ENCODE data around the gene MRPL51. TPM values are rescaled to one million over a fixed set of nuclear protein-coding genes. Genes with fewer than 3 reads are reported as not detected.

The MRPL51 gene
- total and polyA plus RNA-seq, 7 experiments from 2014 or later = 22.5 to 220 (median 82.0) TPM

GRCh38 chr12:6528539-6529235, 35.6 kb upstream of the MRPL51 start:
- ATAC-seq (no peak), DNase-seq (no peak)
- Mint-ChIP-seq H3K36me3 (peaks cover 16 to 48% (median 16%) of the 10 kb centered on the region in 5 donors), H3K4me3 (peak overlapping the region in 1 of 10 donors; percentile 56), H3K4me1 (peaks cover 12 to 32% (median 17%) of the 10 kb centered on the region in 7 donors), H3K27me3 (peaks cover 0 to 2% (median 0%) of the 10 kb centered on the region in 5 donors), H3K27ac (peak overlapping the region in 2 of 9 donors; percentile 46 to 52), H3K9me3 (peaks cover 0 to 1% (median 0%) of the 10 kb centered on the region in 11 donors)
- Histone ChIP-seq H3K4me1 (ENCODE audit: control insufficient read depth in 2 of 2, insufficient read depth in 2 of 2, low read length in 2 of 2) (peaks cover 16 to 20% of the 10 kb centered on the region in 2 donors), H3K27me3 (ENCODE audit: control insufficient read depth in 2 of 2, insufficient read depth in 2 of 2, low read length in 2 of 2) (no peaks in the 10 kb centered on the region), H3K36me3 (ENCODE audit: control insufficient read depth in 2 of 3, insufficient read depth in 3 of 3, low read length in 3 of 3) (peaks cover 8 to 76% (median 14%) of the 10 kb centered on the region in 3 experiments), H3K27ac (ENCODE audit: low read depth, low read length) (no peak overlapping the region), H3K4me3 (ENCODE audit: low read length) (no peak overlapping the region), H3K9me3 (ENCODE audit: control insufficient read depth in 2 of 3, low read length in 3 of 3) (no peaks in the 10 kb centered on the region)
- ChIA-PET CTCF (interaction anchor here (0.7 kb wide), 1 partner anchor 9 kb away, joined by 3 read pairs; no protein-coding TSS in a partner anchor), POLR2A (interaction anchor here (0.5 to 1.2 kb wide), 3 partner anchors 37 to 233 kb away, joined by 3 to 4 read pairs (median 3); no protein-coding TSS in a partner anchor)
- intact Hi-C loops (cut with micrococcal nuclease) = no loop called here

GRCh38 chr12:6527711-6528110, 34.6 kb upstream of the MRPL51 start:
- Mint-ChIP-seq H3K4me1 (peaks cover 6 to 27% (median 9%) of the 10 kb centered on the region in 7 donors), H3K27me3 (peaks cover 0 to 2% (median 0%) of the 10 kb centered on the region in 5 donors), H3K27ac (no peak overlapping the region), H3K36me3 (peaks cover 18 to 54% (median 18%) of the 10 kb centered on the region in 5 donors), H3K4me3 (no peak overlapping the region), H3K9me3 (peaks cover 0 to 1% (median 0%) of the 10 kb centered on the region in 11 donors)
- Histone ChIP-seq H3K27ac (ENCODE audit: low read depth, low read length) (no peak overlapping the region), H3K4me1 (ENCODE audit: control insufficient read depth in 2 of 2, insufficient read depth in 2 of 2, low read length in 2 of 2) (peaks cover 7 to 10% of the 10 kb centered on the region in 2 donors), H3K4me3 (ENCODE audit: low read length) (no peak overlapping the region), H3K9me3 (ENCODE audit: control insufficient read depth in 2 of 3, low read length in 3 of 3) (no peaks in the 10 kb centered on the region), H3K27me3 (ENCODE audit: control insufficient read depth in 2 of 2, insufficient read depth in 2 of 2, low read length in 2 of 2) (no peaks in the 10 kb centered on the region), H3K36me3 (ENCODE audit: control insufficient read depth in 2 of 3, insufficient read depth in 3 of 3, low read length in 3 of 3) (peaks cover 8 to 86% (median 20%) of the 10 kb centered on the region in 3 experiments)
- POLR2A ChIA-PET = no interaction called here
- DNase-seq = no peak
- CTCF ChIA-PET = no interaction called here
- ATAC-seq = no peak
- intact Hi-C loops (cut with micrococcal nuclease) = no loop called here

GRCh38 chr12:6526766-6527525, 33.9 kb upstream of the MRPL51 start:
- H3K27me3 ChIP-seq (ENCODE audit: control insufficient read depth in 2 of 2, insufficient read depth in 2 of 2, low read length in 2 of 2) = no peaks in the 10 kb centered on the region
- no peak overlapping the region for H3K27ac ChIP-seq (ENCODE audit: low read depth, low read length)
- DNase-seq (no peak), ATAC-seq (no peak)
- intact Hi-C loops (cut with micrococcal nuclease) = no loop called here
- no peaks in the 10 kb centered on the region for H3K9me3 ChIP-seq (ENCODE audit: control insufficient read depth in 2 of 3, low read length in 3 of 3)
- Mint-ChIP-seq H3K4me1 (peaks cover 0 to 19% (median 2%) of the 10 kb centered on the region in 7 donors), H3K27ac (peak overlapping the region in 2 of 9 donors; percentile 26), H3K27me3 (no peaks in the 10 kb centered on the region), H3K36me3 (peaks cover 22 to 59% (median 24%) of the 10 kb centered on the region in 5 donors), H3K4me3 (no peak overlapping the region), H3K9me3 (no peaks in the 10 kb centered on the region)
- ChIA-PET POLR2A (no interaction called here), CTCF (no interaction called here)
- H3K4me3 ChIP-seq (ENCODE audit: low read length) = no peak overlapping the region
- peaks cover 8 to 93% (median 21%) of the 10 kb centered on the region in 3 experiments for H3K36me3 ChIP-seq (ENCODE audit: control insufficient read depth in 2 of 3, insufficient read depth in 3 of 3, low read length in 3 of 3)
- peaks cover 0 to 3% of the 10 kb centered on the region in 2 donors for H3K4me1 ChIP-seq (ENCODE audit: control insufficient read depth in 2 of 2, insufficient read depth in 2 of 2, low read length in 2 of 2)

- peaks cover 0 to 15% (median 0%) of the 10 kb centered on the region in 7 donors for H3K4me1 Mint-ChIP-seq
- intact Hi-C loops (cut with micrococcal nuclease) = no loop called here
- no peak overlapping the region for H3K27ac ChIP-seq (ENCODE audit: low read depth, low read length)
- H3K9me3 ChIP-seq (ENCODE audit: control insufficient read depth in 2 of 3, low read length in 3 of 3) = no peaks in the 10 kb centered on the region
- H3K36me3 Mint-ChIP-seq = peaks cover 22 to 59% (median 24%) of the 10 kb centered on the region in 5 donors
- H3K27me3 Mint-ChIP-seq = no peaks in the 10 kb centered on the region
- H3K4me3 ChIP-seq (ENCODE audit: low read length) = no peak overlapping the region
- ATAC-seq = no peak
- no peaks in the 10 kb centered on the region for H3K9me3 Mint-ChIP-seq
- CTCF ChIA-PET = no interaction called here
- no peaks in the 10 kb centered on the region for H3K27me3 ChIP-seq (ENCODE audit: control insufficient read depth in 2 of 2, insufficient read depth in 2 of 2, low read length in 2 of 2)
- H3K4me3 Mint-ChIP-seq = no peak overlapping the region
- H3K36me3 ChIP-seq (ENCODE audit: control insufficient read depth in 2 of 3, insufficient read depth in 3 of 3, low read length in 3 of 3) = peaks cover 15 to 100% (median 27%) of the 10 kb centered on the region in 3 experiments
- POLR2A ChIA-PET = no interaction called here
- peak overlapping the region in 2 of 9 donors; percentile 26 to 56 for H3K27ac Mint-ChIP-seq
- no peak for DNase-seq
- H3K4me1 ChIP-seq (ENCODE audit: control insufficient read depth in 2 of 2, insufficient read depth in 2 of 2, low read length in 2 of 2) = no peaks in the 10 kb centered on the region
Observed at GRCh38 chr12:6526201-6526600, 33.1 kb upstream of the MRPL51 start.

GRCh38 chr12:6524648-6525047, 31.6 kb upstream of the MRPL51 start:
- Mint-ChIP-seq H3K36me3 (peaks cover 22 to 61% (median 22%) of the 10 kb centered on the region in 5 donors), H3K27ac (peak overlapping the region in 2 of 9 donors; percentile 26 to 52), H3K9me3 (no peaks in the 10 kb centered on the region), H3K4me1 (peaks cover 0 to 8% (median 0%) of the 10 kb centered on the region in 7 donors), H3K27me3 (no peaks in the 10 kb centered on the region), H3K4me3 (no peak overlapping the region)
- no peak overlapping the region for H3K27ac ChIP-seq (ENCODE audit: low read depth, low read length)
- DNase-seq = no peak
- no peaks in the 10 kb centered on the region for H3K4me1 ChIP-seq (ENCODE audit: control insufficient read depth in 2 of 2, insufficient read depth in 2 of 2, low read length in 2 of 2)
- no peak overlapping the region for H3K4me3 ChIP-seq (ENCODE audit: low read length)
- ATAC-seq = no peak
- POLR2A ChIA-PET = no interaction called here
- intact Hi-C loops (cut with micrococcal nuclease) = no loop called here
- H3K9me3 ChIP-seq (ENCODE audit: control insufficient read depth in 2 of 3, low read length in 3 of 3) = no peaks in the 10 kb centered on the region
- H3K27me3 ChIP-seq (ENCODE audit: control insufficient read depth in 2 of 2, insufficient read depth in 2 of 2, low read length in 2 of 2) = no peaks in the 10 kb centered on the region
- peaks cover 23 to 99% (median 31%) of the 10 kb centered on the region in 3 experiments for H3K36me3 ChIP-seq (ENCODE audit: control insufficient read depth in 2 of 3, insufficient read depth in 3 of 3, low read length in 3 of 3)
- CTCF ChIA-PET = no interaction called here

GRCh38 chr12:6523708-6524107, 30.6 kb upstream of the MRPL51 start:
- Histone ChIP-seq H3K4me3 (ENCODE audit: low read length) (no peak overlapping the region), H3K27me3 (ENCODE audit: control insufficient read depth in 2 of 2, insufficient read depth in 2 of 2, low read length in 2 of 2) (no peaks in the 10 kb centered on the region), H3K9me3 (ENCODE audit: control insufficient read depth in 2 of 3, low read length in 3 of 3) (no peaks in the 10 kb centered on the region), H3K36me3 (ENCODE audit: control insufficient read depth in 2 of 3, insufficient read depth in 3 of 3, low read length in 3 of 3) (peaks cover 23 to 96% (median 31%) of the 10 kb centered on the region in 3 experiments), H3K4me1 (ENCODE audit: control insufficient read depth in 2 of 2, insufficient read depth in 2 of 2, low read length in 2 of 2) (no peaks in the 10 kb centered on the region), H3K27ac (ENCODE audit: low read depth, low read length) (no peak overlapping the region)
- no peak for ATAC-seq
- CTCF ChIA-PET = interaction anchor here (1.2 kb wide), 1 partner anchor 9 kb away, joined by 3 read pairs; no protein-coding TSS in a partner anchor
- Mint-ChIP-seq H3K27ac (peak overlapping the region in 2 of 9 donors; percentile 29 to 34), H3K9me3 (no peaks in the 10 kb centered on the region), H3K4me1 (peaks cover 0 to 7% (median 0%) of the 10 kb centered on the region in 7 donors), H3K4me3 (no peak overlapping the region), H3K27me3 (no peaks in the 10 kb centered on the region), H3K36me3 (peaks cover 18 to 54% (median 22%) of the 10 kb centered on the region in 5 donors)
- no peak for DNase-seq
- POLR2A ChIA-PET = interaction anchor here (1.0 to 1.4 kb wide), 2 partner anchors 8 to 11 kb away, joined by 3 to 4 read pairs; no protein-coding TSS in a partner anchor
- intact Hi-C loops (cut with micrococcal nuclease) = no loop called here

Data from naive thymus-derived CD4-positive, alpha-beta T cell (primary cell).